Measurements from ENCODE around the gene TRAIP. TPM values are rescaled to one million over a fixed set of nuclear protein-coding genes. Genes with fewer than 3 reads are reported as not detected.

The TRAIP gene
- polyA plus RNA-seq, 2 of the 4 experiments (the other 2 are of a cell fraction) = 10.2 to 10.7 TPM

- ChIA-PET CTCF (interaction anchor here (1.4 kb wide), 1 partner anchor 12 kb away, joined by 6 read pairs; no protein-coding TSS in a partner anchor), POLR2A (no interaction called here)
- no peak for DNase-seq (ENCODE audit: low read depth in 1 of 2, low spot score in 1 of 2)
- no peaks in the 10 kb centered on the region for H3K4me1 ChIP-seq
- no peaks in the 10 kb centered on the region for H3K9me3 ChIP-seq
- ATAC-seq = no peak
- no peak overlapping the region for H3K4me3 ChIP-seq
- H3K27ac ChIP-seq = no peak overlapping the region
- TF ChIP-seq NR3C1 (IDR thresholded peaks at IDR 0.05) (no peak), RAD21 (conservative IDR thresholded peaks at IDR 0.05 in 1 of 2, IDR thresholded peaks at IDR 0.05 in 1 of 2) (no peak), POLR2A (IDR thresholded peaks at IDR 0.05; ENCODE audit: low read length) (no peak), RFX5 (IDR thresholded peaks at IDR 0.05) (no peak), KDM1A (IDR thresholded peaks at IDR 0.05; ENCODE audit: low read depth) (no peak), REST (IDR thresholded peaks at IDR 0.05) (no peak), FOXS1 (CRISPR knock-in tag; IDR thresholded peaks at IDR 0.05) (no peak), POLR2AphosphoS2 (conservative IDR thresholded peaks at IDR 0.05; ENCODE audit: low read length) (no peak), CHD4 (IDR thresholded peaks at IDR 0.05; ENCODE audit: borderline replicate concordance) (no peak), JUN (IDR thresholded peaks at IDR 0.05) (no peak), ZNF302 (CRISPR knock-in tag; IDR thresholded peaks at IDR 0.05) (no peak), ATOH8 (CRISPR knock-in tag; IDR thresholded peaks at IDR 0.05; ENCODE audit: low read depth) (no peak), SREBF2 (IDR thresholded peaks at IDR 0.05) (no peak), NFE2L2 (conservative IDR thresholded peaks at IDR 0.05; ENCODE audit: low read length) (no peak)
- no peak for FAIRE-seq
- H3K4me2 ChIP-seq = no peak overlapping the region
Measured at GRCh38 chr3:49886922-49887265, 30.5 kb upstream of the TRAIP start.

GRCh38 chr3:49883998-49884397 lies 27.6 kb upstream of the TRAIP start:
- CTCF ChIA-PET = interaction anchor here (0.6 to 1.8 kb wide), 3 partner anchors 22 to 195 kb away, joined by 4 to 8 read pairs (median 4); no protein-coding TSS in a partner anchor

More at GRCh38 chr3:49883998-49884397, 27.6 kb upstream of the TRAIP start:
- no peak overlapping the region for H3K27ac ChIP-seq
- H3K4me1 ChIP-seq = no peaks in the 10 kb centered on the region
- ATAC-seq (no peak), FAIRE-seq (no peak), DNase-seq (ENCODE audit: low read depth in 1 of 2, low spot score in 1 of 2) (no peak)
- WGBS (ENCODE audit: missing lambda C conversion rate) = 95% methylated on average over 3 of the region's 4 CpGs
- H3K9me3 ChIP-seq = no peaks in the 10 kb centered on the region
- no peak for TF ChIP-seq KDM5A (IDR thresholded peaks at IDR 0.05)
- no peak for TF ChIP-seq CBX2 (IDR thresholded peaks at IDR 0.05; ENCODE audit: borderline replicate concordance, low read depth)
- TF ChIP-seq, protein P1, sequence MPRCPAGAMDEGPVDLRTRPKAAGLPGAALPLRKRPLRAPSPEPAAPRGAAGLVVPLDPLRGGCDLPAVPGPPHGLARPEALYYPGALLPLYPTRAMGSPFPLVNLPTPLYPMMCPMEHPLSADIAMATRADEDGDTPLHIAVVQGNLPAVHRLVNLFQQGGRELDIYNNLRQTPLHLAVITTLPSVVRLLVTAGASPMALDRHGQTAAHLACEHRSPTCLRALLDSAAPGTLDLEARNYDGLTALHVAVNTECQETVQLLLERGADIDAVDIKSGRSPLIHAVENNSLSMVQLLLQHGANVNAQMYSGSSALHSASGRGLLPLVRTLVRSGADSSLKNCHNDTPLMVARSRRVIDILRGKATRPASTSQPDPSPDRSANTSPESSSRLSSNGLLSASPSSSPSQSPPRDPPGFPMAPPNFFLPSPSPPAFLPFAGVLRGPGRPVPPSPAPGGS (IDR thresholded peaks at IDR 0.05) = no peak
- no peak for TF ChIP-seq REST (IDR thresholded peaks at IDR 0.05)
- TF ChIP-seq MAFK (IDR thresholded peaks at IDR 0.05; ENCODE audit: partially characterized antibody) = no peak
- TF ChIP-seq ATOH8 (CRISPR knock-in tag; IDR thresholded peaks at IDR 0.05; ENCODE audit: low read depth) = no peak
- TF ChIP-seq POLR2AphosphoS2 (conservative IDR thresholded peaks at IDR 0.05; ENCODE audit: low read length) = no peak
- TF ChIP-seq CHD2 (IDR thresholded peaks at IDR 0.05; ENCODE audit: low read length, partially characterized antibody) = no peak
- no peak for TF ChIP-seq SMC3 (IDR thresholded peaks at IDR 0.05)
- TF ChIP-seq CHD4 (IDR thresholded peaks at IDR 0.05; ENCODE audit: borderline replicate concordance) = no peak
- TF ChIP-seq EHMT2 (IDR thresholded peaks at IDR 0.05; ENCODE audit: low read depth) = no peak
- TF ChIP-seq SREBF2 (IDR thresholded peaks at IDR 0.05) = no peak
- TF ChIP-seq RARB (CRISPR knock-in tag; IDR thresholded peaks at IDR 0.05) = no peak
- no peak for TF ChIP-seq CBX8 (IDR thresholded peaks at IDR 0.05)
- no peak for TF ChIP-seq JUNB (IDR thresholded peaks at IDR 0.05)
- TF ChIP-seq EP300 (IDR thresholded peaks at IDR 0.05) = no peak
- no peak for TF ChIP-seq HDAC2 (IDR thresholded peaks at IDR 0.05)
- POLR2A ChIA-PET = no interaction called here
- no peak overlapping the region for H3K4me3 ChIP-seq
- no peak overlapping the region for H3K4me2 ChIP-seq
